Esophagus (tissue), 2 donors: ENCODE data around the gene MPPED1. TPM values are rescaled to one million over a fixed set of nuclear protein-coding genes. Genes with fewer than 3 reads are reported as not detected.

Source experiments
- H3K27ac ChIP-seq, 2 donors: one replicate each; pipeline ENCODE4 v1.5.1; 2013; ENCODE audit warnings: low read depth in 2 of 2, mild to moderate bottlenecking in 2 of 2, inconsistent platforms in 1 of 2, low read length in 1 of 2, moderate library complexity in 1 of 2
- H3K27me3 ChIP-seq, 2 donors: one replicate each; pipeline ENCODE4 v1.6.1; 2013; ENCODE audit warnings: low read length in 2 of 2, control low read depth in 1 of 2, mild to moderate bottlenecking in 1 of 2; ENCODE audit not compliant: insufficient read depth in 2 of 2, control insufficient read depth in 1 of 2
- H3K36me3 ChIP-seq, 2 donors: one replicate each; pipeline ENCODE4 v1.6.1; 2013; ENCODE audit warnings: low read length in 1 of 2; ENCODE audit not compliant: control insufficient read depth in 2 of 2, insufficient read depth in 2 of 2
- H3K4me1 ChIP-seq, 2 donors: one replicate each; pipeline ENCODE4 v1.6.1; 2013; ENCODE audit warnings: low read length in 1 of 2; ENCODE audit not compliant: control insufficient read depth in 2 of 2, insufficient read depth in 2 of 2
- H3K4me3 ChIP-seq, 2 donors: one replicate each; pipeline ENCODE4 v1.5.1; 2013; ENCODE audit warnings: low read length in 2 of 2, mild to moderate bottlenecking in 2 of 2, low read depth in 1 of 2, moderate library complexity in 1 of 2
- H3K9me3 ChIP-seq, 2 donors: one replicate each; pipeline ENCODE4 v1.6.1; 2013; ENCODE audit warnings: mild to moderate bottlenecking in 2 of 2, low read depth in 1 of 2, low read length in 1 of 2, moderate library complexity in 1 of 2; ENCODE audit not compliant: control insufficient read depth in 2 of 2, insufficient read depth in 1 of 2
- WGBS, 2 donors: extraction: QIAGEN DNeasy Blood & Tissue Kit; methylation state at CpG; one replicate each; pipeline ENCODE4 v1.1.7; 2013; 5-methylcytosine and 5-hydroxymethylcytosine counted together
- polyA plus RNA-seq, 2 donors: library from polyadenylated mRNA; stranded (reverse); fragments of 200-250 nt; gene quantifications; one replicate each; pipeline ENCODE4 v1.2.3, GENCODE V29; 2013
- donor health status: healthy with polysubstance abuse.
- donor health status: Bipolar disorder and iron deficiency.

Gene MPPED1
- polyA plus RNA-seq, 2 donors, result 0.01 TPM; not detected in 1

DNA sequence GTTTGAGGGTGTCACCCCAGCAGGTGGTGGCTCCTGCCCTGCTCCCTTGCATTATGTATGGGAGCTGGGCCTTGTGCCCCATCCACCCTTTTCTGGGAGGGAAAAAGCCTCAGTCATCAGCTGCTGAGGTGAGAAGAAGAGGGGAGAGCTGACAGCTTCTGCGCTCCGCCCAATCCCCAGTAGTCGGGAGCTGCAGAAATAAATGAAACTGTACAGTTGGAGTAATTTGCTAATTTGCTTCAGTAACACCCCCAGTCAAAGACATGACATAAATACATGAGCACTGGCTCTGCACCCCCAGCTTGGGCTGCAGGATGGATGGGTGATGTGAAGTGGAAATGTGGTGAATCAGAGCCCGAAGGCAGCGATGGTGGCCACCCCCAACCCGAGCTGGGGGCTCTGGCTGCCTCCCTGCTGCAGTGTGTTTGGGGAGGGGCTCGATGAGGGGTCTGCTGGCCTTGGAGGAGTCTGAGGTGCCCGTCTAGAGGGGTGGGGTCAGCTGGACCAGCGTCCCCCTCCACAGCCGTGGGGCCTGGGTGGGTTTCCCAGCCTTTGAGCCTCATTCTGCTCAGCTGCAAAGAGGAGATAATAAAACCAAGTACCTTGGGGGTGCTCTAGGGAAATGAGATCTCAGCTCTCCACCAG is 59.2 kb downstream of the MPPED1 start:
- no peak overlapping the region for H3K27ac ChIP-seq
- no peaks in the 10 kb centered on the region for H3K4me1 ChIP-seq
- no peak overlapping the region for H3K4me3 ChIP-seq
- WGBS, 2 donors, result 76 to 82% methylated on average over 10 of the region's 10 CpGs
- peaks cover 0 to 3% of the 10 kb centered on the region in 2 donors for H3K9me3 ChIP-seq
- H3K36me3 ChIP-seq, result no peaks in the 10 kb centered on the region
- H3K27me3 ChIP-seq, result no peaks in the 10 kb centered on the region

- Histone ChIP-seq H3K4me3 (no peak overlapping the region), H3K9me3 (peaks cover 0 to 3% of the 10 kb centered on the region in 2 donors), H3K4me1 (no peaks in the 10 kb centered on the region), H3K27me3 (no peaks in the 10 kb centered on the region), H3K36me3 (no peaks in the 10 kb centered on the region), H3K27ac (no peak overlapping the region)
- 67 to 72% methylated on average over 11 of the region's 11 CpGs for WGBS, 2 donors
Observed at GRCh38 chr22:43471606-43472135, 59.9 kb downstream of the MPPED1 start.

DNA sequence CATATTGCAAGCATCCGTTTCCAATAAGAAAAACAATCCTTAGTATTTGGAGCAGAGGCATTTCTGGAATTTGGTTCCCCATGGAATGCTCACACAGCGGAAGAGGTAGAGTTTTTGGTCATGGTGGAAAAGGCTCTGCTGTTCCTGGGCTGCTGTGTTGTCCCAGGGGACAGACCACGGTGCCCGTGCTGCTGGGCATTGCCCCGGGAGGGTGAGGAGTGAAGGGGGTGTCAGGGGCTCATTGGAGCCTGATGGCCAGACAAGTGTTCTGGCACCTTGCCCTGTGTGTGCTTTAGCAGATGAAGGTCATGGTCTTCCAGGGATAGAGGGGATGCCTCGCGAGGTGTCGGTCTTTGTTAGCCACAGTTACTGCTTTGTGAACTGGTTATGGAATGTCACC is 61.2 kb downstream of the MPPED1 start:
- Histone ChIP-seq H3K9me3 (peaks cover 0 to 3% of the 10 kb centered on the region in 2 donors), H3K4me3 (no peak overlapping the region), H3K27me3 (no peaks in the 10 kb centered on the region), H3K36me3 (no peaks in the 10 kb centered on the region), H3K27ac (no peak overlapping the region), H3K4me1 (no peaks in the 10 kb centered on the region)
- whole genome bisulfite sequencing, 2 donors, result 75 to 78% methylated on average over 8 of the region's 8 CpGs

DNA sequence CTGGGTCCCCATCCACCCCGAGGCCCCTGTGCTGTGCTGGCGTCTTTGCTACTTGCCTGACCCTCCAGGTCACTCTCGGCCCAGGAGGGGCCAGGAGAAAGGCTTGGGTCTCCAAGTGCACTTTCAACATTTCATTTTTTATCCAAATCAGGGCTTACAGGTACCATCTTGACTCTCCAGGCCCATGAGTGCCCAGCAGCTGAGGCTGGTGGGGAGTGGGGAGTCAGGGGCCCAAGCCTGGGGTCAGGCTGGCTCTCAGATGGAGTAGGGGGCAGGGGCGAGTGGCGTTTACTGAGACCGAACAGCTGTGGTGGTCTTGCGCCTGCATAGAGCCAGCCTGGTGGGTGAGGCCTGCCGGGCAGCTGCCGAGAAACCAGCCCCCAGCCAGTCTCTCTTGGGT is 61.6 kb downstream of the MPPED1 start:
- 74 to 79% methylated on average over 9 of the region's 9 CpGs for WGBS, 2 donors
- peaks cover 0 to 3% of the 10 kb centered on the region in 2 donors for H3K9me3 ChIP-seq
- no peaks in the 10 kb centered on the region for H3K36me3 ChIP-seq
- H3K27me3 ChIP-seq, result no peaks in the 10 kb centered on the region
- no peaks in the 10 kb centered on the region for H3K4me1 ChIP-seq
- H3K4me3 ChIP-seq, result no peak overlapping the region
- H3K27ac ChIP-seq, result no peak overlapping the region

DNA sequence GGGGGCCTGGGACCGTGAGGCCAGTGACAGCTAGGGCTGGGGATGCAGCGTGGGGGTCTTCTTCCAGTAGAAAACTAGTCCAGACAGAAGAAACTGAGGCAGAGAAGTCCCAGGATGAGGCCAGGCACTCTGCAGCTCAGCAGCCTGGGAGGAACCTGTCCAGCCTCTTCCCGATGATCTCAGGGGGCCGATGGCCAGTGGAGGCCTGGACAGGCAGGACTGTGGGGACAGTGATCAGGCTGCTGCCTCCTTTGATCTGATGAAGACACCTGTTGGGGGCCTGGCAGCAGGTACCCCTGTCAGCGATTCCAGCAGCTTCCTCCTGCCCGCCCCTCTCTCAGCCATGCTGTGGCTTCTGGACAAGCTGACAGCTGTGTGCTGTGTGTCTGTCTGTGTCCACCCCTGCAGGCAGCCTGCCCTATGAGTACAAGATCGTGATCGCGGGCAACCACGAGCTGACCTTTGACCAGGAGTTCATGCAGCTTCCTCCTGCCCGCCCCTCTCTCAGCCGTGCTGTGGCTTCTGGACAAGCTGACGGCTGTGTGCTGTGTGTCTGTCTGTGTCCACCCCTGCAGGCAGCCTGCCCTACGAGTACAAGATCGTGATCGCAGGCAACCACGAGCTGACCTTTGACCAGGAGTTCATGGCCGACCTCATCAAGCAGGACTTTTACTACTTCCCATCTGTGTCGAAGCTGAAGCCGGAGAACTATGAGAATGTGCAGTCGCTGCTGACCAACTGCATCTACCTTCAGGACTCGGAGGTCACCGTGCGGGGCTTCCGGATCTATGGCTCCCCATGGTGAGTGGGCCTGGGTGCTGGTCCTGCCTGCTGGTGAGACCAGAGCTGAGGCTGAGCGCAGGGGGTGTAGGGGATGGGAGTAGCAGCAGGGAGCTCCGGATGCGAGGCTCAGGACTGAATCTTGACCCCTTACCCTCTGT is 62.6 kb downstream of the MPPED1 start:
- no peaks in the 10 kb centered on the region for H3K36me3 ChIP-seq
- H3K4me3 ChIP-seq, result no peak overlapping the region
- no peaks in the 10 kb centered on the region for H3K4me1 ChIP-seq
- WGBS, 2 donors, result 55 to 64% methylated on average over 28 of the region's 28 CpGs
- H3K27ac ChIP-seq, result no peak overlapping the region
- H3K9me3 ChIP-seq, result peaks cover 0 to 3% of the 10 kb centered on the region in 2 donors
- H3K27me3 ChIP-seq, result no peaks in the 10 kb centered on the region

GRCh38 chr22:43475549-43476076 is 63.8 kb downstream of the MPPED1 start:
- Histone ChIP-seq H3K27ac (no peak overlapping the region), H3K27me3 (no peaks in the 10 kb centered on the region)
- 91 to 94% methylated on average over 3 of the region's 3 CpGs for WGBS, 2 donors

DNA sequence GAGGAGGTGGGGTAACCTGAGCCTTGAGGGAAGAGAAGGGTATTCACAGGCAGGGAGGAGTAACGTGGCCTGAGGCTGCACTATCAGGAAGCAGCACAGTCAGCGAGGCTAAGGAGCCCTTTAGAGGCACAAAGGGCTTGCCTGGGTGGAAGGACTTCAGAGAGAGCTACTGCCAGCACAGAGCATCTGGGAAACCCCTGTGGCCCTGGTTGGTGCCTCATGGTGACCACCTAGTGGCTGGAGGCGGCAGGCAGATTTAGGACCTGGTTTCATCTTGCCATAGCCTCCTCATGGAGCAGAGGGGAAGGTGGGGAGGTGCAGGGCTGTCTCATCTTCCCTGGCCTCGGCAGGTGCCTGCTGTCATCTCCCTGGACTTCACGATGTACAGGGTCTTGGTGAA is 64.5 kb downstream of the MPPED1 start:
- 52 to 55% methylated on average over 5 of the region's 5 CpGs for WGBS, 2 donors
- Histone ChIP-seq H3K27me3 (no peaks in the 10 kb centered on the region), H3K4me3 (no peak overlapping the region), H3K27ac (no peak overlapping the region), H3K9me3 (peaks cover 0 to 3% of the 10 kb centered on the region in 2 donors), H3K36me3 (no peaks in the 10 kb centered on the region), H3K4me1 (no peaks in the 10 kb centered on the region)

More at GRCh38 chr22:43475549-43476076, 63.8 kb downstream of the MPPED1 start:
- Histone ChIP-seq H3K4me1 (no peaks in the 10 kb centered on the region), H3K9me3 (peaks cover 0 to 3% of the 10 kb centered on the region in 2 donors), H3K4me3 (no peak overlapping the region), H3K36me3 (no peaks in the 10 kb centered on the region)

GRCh38 chr22:43476751-43477725 is 65.2 kb downstream of the MPPED1 start:
- Histone ChIP-seq H3K27me3 (no peaks in the 10 kb centered on the region), H3K4me1 (no peaks in the 10 kb centered on the region), H3K9me3 (peaks cover 0 to 3% of the 10 kb centered on the region in 2 donors), H3K27ac (no peak overlapping the region), H3K36me3 (no peaks in the 10 kb centered on the region), H3K4me3 (no peak overlapping the region)
- 76 to 77% methylated on average over 14 of the region's 14 CpGs for WGBS, 2 donors

DNA sequence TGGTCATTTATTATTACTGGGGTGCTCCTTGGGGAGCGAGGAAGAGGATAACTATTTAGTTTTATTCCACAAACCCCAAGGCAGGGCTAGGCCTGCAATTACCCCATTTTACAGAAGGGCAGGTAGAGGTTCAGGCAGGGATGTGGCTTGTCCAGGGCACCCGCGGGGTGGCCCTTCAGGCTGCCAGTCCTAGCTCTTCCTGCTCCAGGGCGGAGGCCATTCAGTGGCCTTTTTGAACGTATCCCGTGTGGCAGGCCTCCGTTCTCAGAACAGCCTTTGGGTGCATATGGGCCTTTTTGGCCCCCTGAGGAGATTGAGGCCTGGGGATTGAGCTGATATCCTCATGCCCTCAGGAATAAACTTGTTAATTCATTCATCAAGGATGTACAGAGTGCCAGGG is 66.2 kb downstream of the MPPED1 start:
- H3K27me3 ChIP-seq, result no peaks in the 10 kb centered on the region
- no peaks in the 10 kb centered on the region for H3K36me3 ChIP-seq
- peaks cover 0 to 3% of the 10 kb centered on the region in 2 donors for H3K9me3 ChIP-seq
- 92 to 97% methylated on average over 7 of the region's 7 CpGs for WGBS, 2 donors
- H3K27ac ChIP-seq, result no peak overlapping the region
- no peak overlapping the region for H3K4me3 ChIP-seq
- no peaks in the 10 kb centered on the region for H3K4me1 ChIP-seq
